ENCODE results near the gene GFY.

The GFY gene

GRCh38 chr19:49408816-49409440, 16.3 kb upstream of the GFY start:
- DNase-seq = no peak

GRCh38 chr19:49409441-49410029, 15.7 kb upstream of the GFY start:
- DNase-seq = peak; percentile 10

- no peak for DNase-seq
Measured at GRCh38 chr19:49411681-49412326, 13.4 kb upstream of the GFY start.

GRCh38 chr19:49413348-49413747, 11.8 kb upstream of the GFY start:
- no peak for DNase-seq

GRCh38 chr19:49414256-49414655, 10.9 kb upstream of the GFY start:
- DNase-seq = no peak

- DNase-seq = no peak
Measured at GRCh38 chr19:49415102-49415809, 9.9 kb upstream of the GFY start.

- no peak for DNase-seq
Measured at GRCh38 chr19:49415810-49416200, 9.4 kb upstream of the GFY start.

GRCh38 chr19:49417088-49417487, 8.1 kb upstream of the GFY start:
- DNase-seq = no peak

- DNase-seq = no peak
Measured at GRCh38 chr19:49418511-49418910, 6.7 kb upstream of the GFY start.

- DNase-seq = no peak
Measured at GRCh38 chr19:49419173-49419572, 6.0 kb upstream of the GFY start.

GRCh38 chr19:49420227-49420626, 5.0 kb upstream of the GFY start:
- DNase-seq = no peak

- peak; percentile 62 for DNase-seq
Measured at GRCh38 chr19:49421039-49421877, 3.9 kb upstream of the GFY start.

GRCh38 chr19:49421878-49422202, 3.3 kb upstream of the GFY start:
- DNase-seq = no peak

GRCh38 chr19:49422407-49423070, 2.6 kb upstream of the GFY start:
- DNase-seq = peak; percentile 30

- DNase-seq = no peak
Measured at GRCh38 chr19:49423071-49423984, 1.9 kb upstream of the GFY start, which contains the start of gene PTH2. Gene PTH2 (minus strand): TSS chr19:49423441. CDS start chr19:49423339, 102 bp downstream.

GRCh38 chr19:49423985-49424303, 1.2 kb upstream of the GFY start:
- no peak for DNase-seq

GRCh38 chr19:49425922-49426592, 869 bp downstream of the GFY start:
- peak; percentile 36 for DNase-seq

- no peak for DNase-seq
Measured at GRCh38 chr19:49427339-49427738, 2.2 kb downstream of the GFY start.

GRCh38 chr19:49427855-49428546, 2.8 kb downstream of the GFY start:
- DNase-seq = peak; percentile 67
